Dedifferentiated amniotic fluid mesenchymal stem cell (primary cell): ENCODE measurements around the gene PLXNA2.
A peak's percentile ranks its signal among the peaks of the same experiment; 100 is the strongest.

Experiments
- DNase-seq: peaks from one replicate; pipeline ENCODE4 v3.0.0-alpha.2; 2016; ENCODE audit errors: extremely low spot score

The PLXNA2 gene

GRCh38 chr1:208265122-208265469 is 20.9 kb upstream of the PLXNA2 start:
- DNase-seq = no peak

- DNase-seq = peak; percentile 89
Measured at GRCh38 chr1:208264469-208265121, 20.4 kb upstream of the PLXNA2 start.

GRCh38 chr1:208261874-208262273 is 17.7 kb upstream of the PLXNA2 start:
- no peak for DNase-seq

GRCh38 chr1:208258277-208258676 is 14.1 kb upstream of the PLXNA2 start:
- no peak for DNase-seq

- no peak for DNase-seq
Measured at GRCh38 chr1:208257351-208257750, 13.2 kb upstream of the PLXNA2 start.

- peak; percentile 39 for DNase-seq
Measured at GRCh38 chr1:208256556-208256955, 12.4 kb upstream of the PLXNA2 start.

GRCh38 chr1:208256091-208256490 is 11.9 kb upstream of the PLXNA2 start:
- no peak for DNase-seq

- peak; percentile 81 for DNase-seq
Measured at GRCh38 chr1:208254862-208255261, 10.7 kb upstream of the PLXNA2 start.

GRCh38 chr1:208254376-208254775 is 10.2 kb upstream of the PLXNA2 start:
- DNase-seq = no peak

GRCh38 chr1:208252836-208253576 is 8.8 kb upstream of the PLXNA2 start:
- DNase-seq = no peak

GRCh38 chr1:208251911-208252835 is 8.0 kb upstream of the PLXNA2 start:
- DNase-seq = no peak

- no peak for DNase-seq
Measured at GRCh38 chr1:208251015-208251414, 6.8 kb upstream of the PLXNA2 start.

- DNase-seq = no peak
Measured at GRCh38 chr1:208250613-208251012, 6.4 kb upstream of the PLXNA2 start.

GRCh38 chr1:208248991-208249696 is 5.0 kb upstream of the PLXNA2 start:
- DNase-seq = no peak

GRCh38 chr1:208248307-208248801 is 4.2 kb upstream of the PLXNA2 start:
- no peak for DNase-seq

GRCh38 chr1:208247696-208248095 is 3.5 kb upstream of the PLXNA2 start:
- no peak for DNase-seq

- DNase-seq = peak; percentile 97
Measured at GRCh38 chr1:208245185-208245705, 1.1 kb upstream of the PLXNA2 start.

GRCh38 chr1:208243527-208243966 is 637 bp downstream of the PLXNA2 start:
- no peak for DNase-seq

GRCh38 chr1:208242941-208243526 is 1.1 kb downstream of the PLXNA2 start:
- DNase-seq = no peak

- DNase-seq = no peak
Measured at GRCh38 chr1:208242146-208242545, 2.0 kb downstream of the PLXNA2 start.

GRCh38 chr1:208241512-208241911 is 2.7 kb downstream of the PLXNA2 start:
- no peak for DNase-seq
